ENCODE measurements around the gene FBXO11.
"Not testable (repeated sequence)": the region's sequence is repeated elsewhere in the genome, so short reads cannot be mapped to it uniquely, and the experiment has no call there.

FBXO11 gene

GRCh38 chr2:47897883-47898731, 8.2 kb downstream of the FBXO11 start:
- DNase-seq: no peak

GRCh38 chr2:47897191-47897882, 9.0 kb downstream of the FBXO11 start:
- not testable (repeated sequence) for DNase-seq

- DNase-seq: no peak
These were observed 9.8 kb downstream of the FBXO11 start for GRCh38 chr2:47896450-47896968.

GRCh38 chr2:47893771-47894170, 12.5 kb downstream of the FBXO11 start:
- no peak for DNase-seq

GRCh38 chr2:47892338-47892730, 14.0 kb downstream of the FBXO11 start:
- DNase-seq: no peak

GRCh38 chr2:47891369-47892337, 14.6 kb downstream of the FBXO11 start:
- no peak for DNase-seq

GRCh38 chr2:47890711-47891368, 15.5 kb downstream of the FBXO11 start:
- DNase-seq: no peak

- DNase-seq: no peak
These were observed 17.6 kb downstream of the FBXO11 start for GRCh38 chr2:47888581-47889280.

- DNase-seq: no peak
These were observed 29.4 kb downstream of the FBXO11 start for GRCh38 chr2:47876912-47877311.

- DNase-seq: no peak
These were observed 33.4 kb downstream of the FBXO11 start for GRCh38 chr2:47872941-47873340.

GRCh38 chr2:47870641-47871540, 35.4 kb downstream of the FBXO11 start:
- no peak for DNase-seq

- DNase-seq: no peak
These were observed 36.3 kb downstream of the FBXO11 start for GRCh38 chr2:47869859-47870595.

- no peak for DNase-seq
These were observed 37.5 kb downstream of the FBXO11 start for GRCh38 chr2:47868611-47869352.

GRCh38 chr2:47867205-47867604, 39.1 kb downstream of the FBXO11 start:
- DNase-seq: peak; percentile 36

GRCh38 chr2:47864566-47864965, 41.7 kb downstream of the FBXO11 start:
- no peak for DNase-seq

GRCh38 chr2:47862949-47863348, 43.3 kb downstream of the FBXO11 start:
- DNase-seq: no peak

- peak; percentile 41 for DNase-seq
These were observed 53.1 kb downstream of the FBXO11 start for GRCh38 chr2:47853067-47853777.

GRCh38 chr2:47850198-47850597, 56.1 kb downstream of the FBXO11 start:
- DNase-seq: no peak

All from NCI-H82 (cell line).